Neural progenitor cell (in vitro differentiated cells): ENCODE results near the gene GRIFIN. TPM values are rescaled to one million over a fixed set of nuclear protein-coding genes. Genes with fewer than 3 reads are reported as not detected.
A peak's percentile ranks its signal among the peaks of the same experiment; 100 is the strongest.

ENCODE experiments used
- DNase-seq: peaks from one replicate; pipeline ENCODE4 v3.0.0-alpha.2; 2016; ENCODE audit warnings: low spot score
- H2AFZ ChIP-seq: fragments of 200-600 bp; sonication (generic); replicated peaks from 2 replicates; pipeline ENCODE4 v1.6.1; 2016; ENCODE audit warnings: antibody characterized with exemption
- H3F3A ChIP-seq: fragments of 200-600 bp; sonication (generic); 2 replicates; pipeline ENCODE4 v1.6.1; 2016; ENCODE audit warnings: antibody characterized with exemption, low read depth
- H3K27ac ChIP-seq: fragments of 200-600 bp; sonication (generic); 2 replicates; pipeline ENCODE4 v1.5.1; 2016; ENCODE audit warnings: mild to moderate bottlenecking
- H3K27me3 ChIP-seq: fragments of 200-600 bp; sonication (generic); 2 replicates; pipeline ENCODE4 v1.6.1; 2016; ENCODE audit warnings: mild to moderate bottlenecking, moderate library complexity
- H3K36me3 ChIP-seq: fragments of 200-600 bp; sonication (generic); 2 replicates; pipeline ENCODE4 v1.5.1; 2016
- H3K4me1 ChIP-seq: fragments of 200-600 bp; sonication (generic); 2 replicates; pipeline ENCODE4 v1.6.1; 2016; ENCODE audit warnings: mixed run types
- H3K4me2 ChIP-seq: fragments of 200-600 bp; sonication (generic); 2 replicates; pipeline ENCODE4 v1.6.1; 2016
- H3K4me3 ChIP-seq: fragments of 200-600 bp; sonication (generic); 2 replicates; pipeline ENCODE4 v1.5.1; 2016
- H3K79me2 ChIP-seq: fragments of 200-600 bp; sonication (generic); 2 replicates; pipeline ENCODE4 v1.6.1; 2016; ENCODE audit warnings: low read depth
- H3K9ac ChIP-seq: fragments of 200-600 bp; sonication (generic); 2 replicates; pipeline ENCODE4 v1.6.1; 2016
- H3K9me3 ChIP-seq: fragments of 200-600 bp; sonication (generic); 2 replicates; pipeline ENCODE4 v1.5.1; 2016; ENCODE audit warnings: low read depth
- H4K20me1 ChIP-seq: fragments of 200-600 bp; sonication (generic); 2 replicates; pipeline ENCODE4 v1.6.1; 2016; ENCODE audit warnings: low read depth
- H3K27ac Mint-ChIP-seq: 3 replicates; pipeline ENCODE4 v1.8.0; 2021; ENCODE audit warnings: mixed read lengths
- H3K27me3 Mint-ChIP-seq: 2 replicates; pipeline ENCODE4 v1.8.0; 2022; ENCODE audit warnings: low read depth, mild to moderate bottlenecking, inconsistent platforms, moderate library complexity, mixed read lengths; ENCODE audit not compliant: insufficient read depth
- H3K36me3 Mint-ChIP-seq: 3 replicates; pipeline ENCODE4 v1.8.0; 2021; ENCODE audit warnings: mixed read lengths
- H3K4me1 Mint-ChIP-seq: 3 replicates; pipeline ENCODE4 v1.8.0; 2021; ENCODE audit warnings: mixed read lengths
- H3K4me3 Mint-ChIP-seq: 3 replicates; pipeline ENCODE4 v1.8.0; 2021; ENCODE audit warnings: mild to moderate bottlenecking, moderate library complexity, mixed read lengths
- H3K9me3 Mint-ChIP-seq: 3 replicates; pipeline ENCODE4 v1.8.0; 2020; ENCODE audit warnings: mixed read lengths
- CTCF ChIP-seq: fragments of 200-600 bp; sonication (generic); IDR thresholded peaks from 2 replicates; pipeline ENCODE4 v1.5.1; 2017; ENCODE audit warnings: antibody characterized with exemption, mild to moderate bottlenecking
- EZH2 ChIP-seq: fragments of 200-600 bp; sonication (generic); IDR thresholded peaks from 2 replicates; pipeline ENCODE4 v1.6.1; 2017; ENCODE audit warnings: antibody characterized with exemption, mild to moderate bottlenecking, moderate library complexity
- EZH2phosphoT487 ChIP-seq: fragments of 200-600 bp; sonication (generic); IDR thresholded peaks from 2 replicates; pipeline ENCODE4 v1.6.1; 2017; ENCODE audit warnings: antibody characterized with exemption
- total RNA-seq: library from RNA; depleted of rRNA; stranded (reverse); fragments of >200 nt; gene quantifications from 2 replicates; pipeline ENCODE4 v1.2.3, GENCODE V29; 2015; ENCODE audit warnings: low replicate concordance

GRIFIN gene
- total RNA-seq, 1 donor from 2014 or later: not detected

GRCh38 chr7:2477447-2478398, 1.5 kb upstream of the GRIFIN start:
- peaks cover 27% of the 10 kb centered on the region for H3K4me1 ChIP-seq
- no peak overlapping the region for H3K4me3 ChIP-seq
- TF ChIP-seq CTCF: peak; percentile 76
- TF ChIP-seq EZH2: no peak
- no peak for TF ChIP-seq EZH2phosphoT487
- no peak overlapping the region for H3K27ac ChIP-seq
- no peaks in the 10 kb centered on the region for H3K9me3 ChIP-seq
- H3K27me3 ChIP-seq: no peaks in the 10 kb centered on the region
- Mint-ChIP-seq H3K36me3 (no peaks in the 10 kb centered on the region), H3K9me3 (peaks cover under 1% of the 10 kb centered on the region), H3K4me1 (peaks cover 38% of the 10 kb centered on the region), H3K27me3 (peaks cover 14% of the 10 kb centered on the region), H3K27ac (no peak overlapping the region), H3K4me3 (no peak overlapping the region)
- H3K79me2 ChIP-seq: no peaks in the 10 kb centered on the region
- DNase-seq: peak; percentile 88
- peak overlapping the region; percentile 56 for H3K4me2 ChIP-seq
- H2AFZ ChIP-seq: peak overlapping the region; percentile 51
- H4K20me1 ChIP-seq: no peaks in the 10 kb centered on the region
- no peaks in the 10 kb centered on the region for H3K36me3 ChIP-seq
- H3F3A ChIP-seq: no peaks in the 10 kb centered on the region
- no peak overlapping the region for H3K9ac ChIP-seq

GRCh38 chr7:2476776-2477446, 713 bp upstream of the GRIFIN start:
- Mint-ChIP-seq H3K36me3 (no peaks in the 10 kb centered on the region), H3K27me3 (peaks cover 14% of the 10 kb centered on the region), H3K4me1 (peaks cover 39% of the 10 kb centered on the region), H3K27ac (no peak overlapping the region), H3K9me3 (no peaks in the 10 kb centered on the region), H3K4me3 (no peak overlapping the region)
- H3F3A ChIP-seq: no peaks in the 10 kb centered on the region
- TF ChIP-seq EZH2: no peak
- TF ChIP-seq CTCF: no peak
- TF ChIP-seq EZH2phosphoT487: no peak
- H3K4me2 ChIP-seq: peak overlapping the region; percentile 56
- H3K4me1 ChIP-seq: peaks cover 27% of the 10 kb centered on the region
- H3K9me3 ChIP-seq: no peaks in the 10 kb centered on the region
- H3K27me3 ChIP-seq: no peaks in the 10 kb centered on the region
- H3K36me3 ChIP-seq: no peaks in the 10 kb centered on the region
- no peaks in the 10 kb centered on the region for H3K79me2 ChIP-seq
- no peak overlapping the region for H3K4me3 ChIP-seq
- DNase-seq: peak; percentile 66
- H3K27ac ChIP-seq: no peak overlapping the region
- no peaks in the 10 kb centered on the region for H4K20me1 ChIP-seq
- H3K9ac ChIP-seq: no peak overlapping the region
- H2AFZ ChIP-seq: no peak overlapping the region

GRCh38 chr7:2475678-2476015, 551 bp downstream of the GRIFIN start:
- Histone ChIP-seq H2AFZ (no peak overlapping the region), H3F3A (peaks cover 5% of the 10 kb centered on the region), H3K27me3 (no peaks in the 10 kb centered on the region), H3K4me2 (no peak overlapping the region), H3K4me1 (peaks cover 31% of the 10 kb centered on the region), H3K4me3 (no peak overlapping the region), H3K9me3 (no peaks in the 10 kb centered on the region), H3K27ac (no peak overlapping the region), H3K9ac (no peak overlapping the region), H4K20me1 (no peaks in the 10 kb centered on the region), H3K36me3 (no peaks in the 10 kb centered on the region), H3K79me2 (no peaks in the 10 kb centered on the region)
- DNase-seq: no peak
- no peaks in the 10 kb centered on the region for H3K9me3 Mint-ChIP-seq
- peaks cover 8% of the 10 kb centered on the region for H3K27me3 Mint-ChIP-seq
- H3K36me3 Mint-ChIP-seq: no peaks in the 10 kb centered on the region
- no peak overlapping the region for H3K27ac Mint-ChIP-seq
- H3K4me1 Mint-ChIP-seq: peaks cover 41% of the 10 kb centered on the region
- TF ChIP-seq EZH2phosphoT487 (no peak), EZH2 (no peak), CTCF (no peak)
- H3K4me3 Mint-ChIP-seq: no peak overlapping the region
